ENCODE data around the gene IL1B.

IL1B gene

GRCh38 chr2:112805542-112805941 lies 31.0 kb downstream of the IL1B start:
- DNase-seq (ENCODE audit: extremely low read depth, insufficient read length), result peak; percentile 44
- Histone ChIP-seq H3K4me3 (replicated peaks; ENCODE audit: low read depth, low read length) (no peak overlapping the region), H3K36me3 (ENCODE audit: control insufficient read depth, insufficient read depth, low read length) (no peaks in the 10 kb centered on the region), H3K27me3 (replicated peaks; ENCODE audit: control insufficient read depth, insufficient read depth, low read length) (no peaks in the 10 kb centered on the region)
- TF ChIP-seq CTCF (IDR thresholded peaks at IDR 0.05; ENCODE audit: insufficient read depth, low read length, poor library complexity, severe bottlenecking), result no peak

- Histone ChIP-seq H3K36me3 (ENCODE audit: control insufficient read depth, insufficient read depth, low read length) (no peaks in the 10 kb centered on the region), H3K27me3 (replicated peaks; ENCODE audit: control insufficient read depth, insufficient read depth, low read length) (no peaks in the 10 kb centered on the region), H3K4me3 (replicated peaks; ENCODE audit: low read depth, low read length) (no peak overlapping the region)
- DNase-seq (ENCODE audit: extremely low read depth, insufficient read length), result peak; percentile 31
- TF ChIP-seq CTCF (IDR thresholded peaks at IDR 0.05; ENCODE audit: insufficient read depth, low read length, poor library complexity, severe bottlenecking), result no peak
Observed at GRCh38 chr2:112803691-112804521, 32.7 kb downstream of the IL1B start.

GRCh38 chr2:112800881-112801583 lies 35.5 kb downstream of the IL1B start:
- no peaks in the 10 kb centered on the region for H3K36me3 ChIP-seq (ENCODE audit: control insufficient read depth, insufficient read depth, low read length)
- DNase-seq (ENCODE audit: extremely low read depth, insufficient read length), result no peak
- no peak overlapping the region for H3K4me3 ChIP-seq (replicated peaks; ENCODE audit: low read depth, low read length)
- TF ChIP-seq CTCF (IDR thresholded peaks at IDR 0.05; ENCODE audit: insufficient read depth, low read length, poor library complexity, severe bottlenecking), result no peak
- no peaks in the 10 kb centered on the region for H3K27me3 ChIP-seq (replicated peaks; ENCODE audit: control insufficient read depth, insufficient read depth, low read length)

- Histone ChIP-seq H3K4me3 (replicated peaks; ENCODE audit: low read depth, low read length) (no peak overlapping the region), H3K27me3 (replicated peaks; ENCODE audit: control insufficient read depth, insufficient read depth, low read length) (no peaks in the 10 kb centered on the region), H3K36me3 (ENCODE audit: control insufficient read depth, insufficient read depth, low read length) (no peaks in the 10 kb centered on the region)
- no peak for TF ChIP-seq CTCF (IDR thresholded peaks at IDR 0.05; ENCODE audit: insufficient read depth, low read length, poor library complexity, severe bottlenecking)
- no peak for DNase-seq (ENCODE audit: extremely low read depth, insufficient read length)
Observed at GRCh38 chr2:112798979-112799975, 37.3 kb downstream of the IL1B start.

GRCh38 chr2:112796486-112796885 lies 40.1 kb downstream of the IL1B start:
- Histone ChIP-seq H3K4me3 (replicated peaks; ENCODE audit: low read depth, low read length) (no peak overlapping the region), H3K36me3 (ENCODE audit: control insufficient read depth, insufficient read depth, low read length) (no peaks in the 10 kb centered on the region)
- TF ChIP-seq CTCF (IDR thresholded peaks at IDR 0.05; ENCODE audit: insufficient read depth, low read length, poor library complexity, severe bottlenecking), result no peak

More at GRCh38 chr2:112796486-112796885, 40.1 kb downstream of the IL1B start:
- no peak for DNase-seq (ENCODE audit: extremely low read depth, insufficient read length)
- H3K27me3 ChIP-seq (replicated peaks; ENCODE audit: control insufficient read depth, insufficient read depth, low read length), result no peaks in the 10 kb centered on the region

Measured in GM06990 (cell line).